Epithelial cell of proximal tubule (primary cell): Measurements from ENCODE around the gene CHSY1. TPM values are rescaled to one million over a fixed set of nuclear protein-coding genes. Genes with fewer than 3 reads are reported as not detected.

ENCODE experiments used
- DNase-seq: peaks from one replicate; pipeline ENCODE4 v3.0.0-alpha.2; 2011; ENCODE audit warnings: low read depth
- H3K4me3 ChIP-seq: 2 replicates; pipeline ENCODE4 v1.5.1; 2011; ENCODE audit warnings: low read depth, mild to moderate bottlenecking, low read length
- CTCF ChIP-seq: conservative IDR thresholded peaks from 2 replicates; pipeline ENCODE4 v1.5.1; 2012; ENCODE audit warnings: low read depth, mild to moderate bottlenecking, low read length
- total RNA-seq: library from RNA; depleted of rRNA; stranded (reverse); fragments of >200 nt; gene quantifications from 2 replicates; pipeline ENCODE4 v1.2.3, GENCODE V29; 2015

The CHSY1 gene
- total RNA-seq, 1 donor from 2014 or later, result 14.4 TPM

GRCh38 chr15:101242999-101243336 lies 8.9 kb downstream of the CHSY1 start:
- TF ChIP-seq CTCF, result no peak
- DNase-seq, result no peak
- no peak overlapping the region for H3K4me3 ChIP-seq

GRCh38 chr15:101242160-101242998 lies 9.5 kb downstream of the CHSY1 start:
- DNase-seq, result no peak
- TF ChIP-seq CTCF, result no peak
- no peak overlapping the region for H3K4me3 ChIP-seq

GRCh38 chr15:101240358-101240757 lies 11.5 kb downstream of the CHSY1 start:
- DNase-seq, result no peak
- TF ChIP-seq CTCF, result no peak
- H3K4me3 ChIP-seq, result no peak overlapping the region

- no peak overlapping the region for H3K4me3 ChIP-seq
- DNase-seq, result no peak
- TF ChIP-seq CTCF, result no peak
These were observed 12.1 kb downstream of the CHSY1 start for GRCh38 chr15:101239724-101240136.

- no peak for TF ChIP-seq CTCF
- no peak overlapping the region for H3K4me3 ChIP-seq
- no peak for DNase-seq
These were observed 14.6 kb downstream of the CHSY1 start for GRCh38 chr15:101237251-101237650.

GRCh38 chr15:101233651-101234280 lies 18.1 kb downstream of the CHSY1 start:
- no peak for TF ChIP-seq CTCF
- no peak overlapping the region for H3K4me3 ChIP-seq
- DNase-seq, result no peak
